HEK293 (cell line): Measurements from ENCODE around the gene SLC25A24.
A peak's percentile ranks its signal among the peaks of the same experiment; 100 is the strongest.

Experiments
- BCL11B ChIP-seq: fragments of 450-650 bp; formaldehyde crosslinking; IDR thresholded peaks from 2 replicates; pipeline ENCODE4 v1.5.1; 2016; ENCODE audit warnings: low read depth, missing biosample characterization, missing genetic modification characterization
- GLI4 ChIP-seq: fragments of 450-650 bp; formaldehyde crosslinking; IDR thresholded peaks from 2 replicates; pipeline ENCODE4 v1.5.1; 2016; ENCODE audit warnings: missing biosample characterization, missing genetic modification characterization
- KLF8 ChIP-seq: fragments of 450-650 bp; formaldehyde crosslinking; IDR thresholded peaks from 2 replicates; pipeline ENCODE4 v1.5.1; 2016; ENCODE audit warnings: missing biosample characterization, missing genetic modification characterization
- MYNN ChIP-seq: fragments of 450-650 bp; formaldehyde crosslinking; IDR thresholded peaks from 2 replicates; pipeline ENCODE4 v1.5.1; 2016; ENCODE audit warnings: missing biosample characterization, missing genetic modification characterization, borderline replicate concordance
- ZBTB17 ChIP-seq: fragments of 450-650 bp; formaldehyde crosslinking; IDR thresholded peaks from 2 replicates; pipeline ENCODE4 v1.5.1; 2016; ENCODE audit warnings: missing biosample characterization, missing genetic modification characterization
- ZFP37 ChIP-seq: fragments of 450-650 bp; formaldehyde crosslinking; IDR thresholded peaks from 2 replicates; pipeline ENCODE4 v1.5.1; 2016; ENCODE audit warnings: missing biosample characterization, missing genetic modification characterization
- ZNF2 ChIP-seq: fragments of 450-650 bp; formaldehyde crosslinking; IDR thresholded peaks from 2 replicates; pipeline ENCODE4 v1.5.1; 2016; ENCODE audit warnings: missing biosample characterization, missing genetic modification characterization
- ZNF292 ChIP-seq: fragments of 450-650 bp; formaldehyde crosslinking; IDR thresholded peaks from 2 replicates; pipeline ENCODE4 v1.5.1; 2016; ENCODE audit warnings: low read depth, missing biosample characterization, missing genetic modification characterization, borderline replicate concordance
- ZNF335 ChIP-seq: fragments of 450-650 bp; formaldehyde crosslinking; conservative IDR thresholded peaks from 2 replicates; pipeline ENCODE4 v1.5.1; 2016; ENCODE audit warnings: missing biosample characterization, missing genetic modification characterization
- ZNF341 ChIP-seq: fragments of 450-650 bp; formaldehyde crosslinking; IDR thresholded peaks from 2 replicates; pipeline ENCODE4; 2016; ENCODE audit warnings: low read depth, missing biosample characterization, missing genetic modification characterization
- ZNF416 ChIP-seq: fragments of 450-650 bp; formaldehyde crosslinking; IDR thresholded peaks from 2 replicates; pipeline ENCODE4 v1.5.1; 2016; ENCODE audit warnings: missing biosample characterization, missing genetic modification characterization
- ZNF514 ChIP-seq: fragments of 450-650 bp; formaldehyde crosslinking; IDR thresholded peaks from 2 replicates; pipeline ENCODE4 v1.5.1; 2016; ENCODE audit warnings: missing biosample characterization, missing genetic modification characterization
- ZNF529 ChIP-seq: fragments of 450-650 bp; formaldehyde crosslinking; IDR thresholded peaks from 2 replicates; pipeline ENCODE4 v1.5.1; 2017; ENCODE audit warnings: missing genetic modification characterization, missing biosample characterization; ENCODE audit not compliant: insufficient replicate concordance
- ZNF530 ChIP-seq: fragments of 450-650 bp; formaldehyde crosslinking; IDR thresholded peaks from 2 replicates; pipeline ENCODE4 v1.5.1; 2016; ENCODE audit warnings: low read depth, missing biosample characterization, missing genetic modification characterization
- ZNF596 ChIP-seq: fragments of 450-650 bp; IDR thresholded peaks from 2 replicates; pipeline ENCODE4 v1.5.0; 2018; ENCODE audit warnings: missing biosample characterization, mild to moderate bottlenecking, missing genetic modification characterization, moderate library complexity
- ZNF677 ChIP-seq: fragments of 450-650 bp; IDR thresholded peaks from 2 replicates; pipeline ENCODE4 v1.5.0; 2018; ENCODE audit warnings: missing biosample characterization, mild to moderate bottlenecking, missing genetic modification characterization, moderate library complexity
- ZNF777 ChIP-seq: fragments of 450-650 bp; formaldehyde crosslinking; IDR thresholded peaks from 2 replicates; pipeline ENCODE4 v1.5.1; 2017; ENCODE audit warnings: missing biosample characterization, missing genetic modification characterization, borderline replicate concordance
- ZNF785 ChIP-seq: fragments of 450-650 bp; formaldehyde crosslinking; IDR thresholded peaks from 2 replicates; pipeline ENCODE4 v1.5.1; 2016; ENCODE audit warnings: missing biosample characterization, missing genetic modification characterization
- ZNF791 ChIP-seq: fragments of 450-650 bp; formaldehyde crosslinking; IDR thresholded peaks from 2 replicates; pipeline ENCODE4 v1.5.1; 2016; ENCODE audit warnings: missing biosample characterization, missing genetic modification characterization
- ZNF843 ChIP-seq: fragments of 450-650 bp; formaldehyde crosslinking; IDR thresholded peaks from 2 replicates; pipeline ENCODE4 v1.5.1; 2016; ENCODE audit warnings: missing biosample characterization, missing genetic modification characterization
- TF ChIP-seq, protein P1 (sequence below): fragments of 450-650 bp; formaldehyde crosslinking; optimal IDR thresholded peaks from 2 replicates; pipeline ENCODE3; 2016; ENCODE audit warnings: missing biosample characterization, mild to moderate bottlenecking, missing genetic modification characterization
- TF ChIP-seq, protein P2 (sequence below): fragments of 450-650 bp; formaldehyde crosslinking; IDR thresholded peaks from 2 replicates; pipeline ENCODE4 v1.5.1; 2016; ENCODE audit warnings: missing biosample characterization, missing genetic modification characterization
- TF ChIP-seq, protein P3 (sequence below): fragments of 450-650 bp; IDR thresholded peaks from 2 replicates; pipeline ENCODE4 v1.5.1; 2018; ENCODE audit warnings: missing biosample characterization, mild to moderate bottlenecking, missing genetic modification characterization
- TF ChIP-seq, protein P4 (sequence below): fragments of 450-650 bp; formaldehyde crosslinking; IDR thresholded peaks from 2 replicates; pipeline ENCODE4 v1.5.1; 2016; ENCODE audit warnings: missing biosample characterization, missing genetic modification characterization
- TF ChIP-seq, protein P5 (sequence below): fragments of 450-650 bp; formaldehyde crosslinking; IDR thresholded peaks from 2 replicates; pipeline ENCODE4 v1.5.1; 2016; ENCODE audit warnings: missing biosample characterization, missing genetic modification characterization
- TF ChIP-seq, protein P6 (sequence below): fragments of 450-650 bp; formaldehyde crosslinking; IDR thresholded peaks from 2 replicates; pipeline ENCODE4 v1.5.1; 2016; ENCODE audit warnings: missing biosample characterization, missing genetic modification characterization
- TF ChIP-seq, protein P7 (sequence below): fragments of 450-650 bp; formaldehyde crosslinking; IDR thresholded peaks from 2 replicates; pipeline ENCODE4 v1.5.1; 2017; ENCODE audit warnings: missing biosample characterization, missing genetic modification characterization
- TF ChIP-seq, protein P8 (sequence below): fragments of 450-650 bp; formaldehyde crosslinking; IDR thresholded peaks from 2 replicates; pipeline ENCODE4 v1.5.1; 2016; ENCODE audit warnings: missing biosample characterization, missing genetic modification characterization

SLC25A24 gene

DNA sequence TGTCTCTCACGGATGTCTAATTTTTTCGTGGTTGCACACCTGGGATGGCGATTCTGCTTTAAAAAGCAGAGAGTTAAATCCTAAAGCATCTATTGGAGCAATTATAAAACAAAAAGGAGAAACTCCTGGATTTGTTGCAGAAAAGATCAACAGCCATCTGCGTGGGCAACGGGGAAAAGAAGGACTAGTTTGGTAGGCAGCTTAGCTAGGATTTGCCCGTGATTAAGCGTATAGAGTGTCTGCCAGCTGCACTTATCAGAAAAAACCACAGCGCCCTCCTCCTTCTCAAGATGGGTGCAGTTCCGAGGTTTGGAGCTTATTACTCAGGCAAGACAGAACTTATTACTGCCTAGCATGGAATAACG lies 526 bp upstream of the SLC25A24 start (continued):
- TF ChIP-seq MYNN (tag by site-specific recombination): no peak
- TF ChIP-seq, protein P1, sequence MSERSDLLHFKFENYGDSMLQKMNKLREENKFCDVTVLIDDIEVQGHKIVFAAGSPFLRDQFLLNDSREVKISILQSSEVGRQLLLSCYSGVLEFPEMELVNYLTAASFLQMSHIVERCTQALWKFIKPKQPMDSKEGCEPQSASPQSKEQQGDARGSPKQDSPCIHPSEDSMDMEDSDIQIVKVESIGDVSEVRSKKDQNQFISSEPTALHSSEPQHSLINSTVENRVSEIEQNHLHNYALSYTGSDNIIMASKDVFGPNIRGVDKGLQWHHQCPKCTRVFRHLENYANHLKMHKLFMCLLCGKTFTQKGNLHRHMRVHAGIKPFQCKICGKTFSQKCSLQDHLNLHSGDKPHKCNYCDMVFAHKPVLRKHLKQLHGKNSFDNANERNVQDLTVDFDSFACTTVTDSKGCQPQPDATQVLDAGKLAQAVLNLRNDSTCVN (tag by site-specific recombination): no peak
- TF ChIP-seq ZFP37 (tag by site-specific recombination): 0 out of 2 replicates have a peak, but pooled peaks have one; percentile 41
- TF ChIP-seq ZNF791: no peak
- TF ChIP-seq, protein P2, sequence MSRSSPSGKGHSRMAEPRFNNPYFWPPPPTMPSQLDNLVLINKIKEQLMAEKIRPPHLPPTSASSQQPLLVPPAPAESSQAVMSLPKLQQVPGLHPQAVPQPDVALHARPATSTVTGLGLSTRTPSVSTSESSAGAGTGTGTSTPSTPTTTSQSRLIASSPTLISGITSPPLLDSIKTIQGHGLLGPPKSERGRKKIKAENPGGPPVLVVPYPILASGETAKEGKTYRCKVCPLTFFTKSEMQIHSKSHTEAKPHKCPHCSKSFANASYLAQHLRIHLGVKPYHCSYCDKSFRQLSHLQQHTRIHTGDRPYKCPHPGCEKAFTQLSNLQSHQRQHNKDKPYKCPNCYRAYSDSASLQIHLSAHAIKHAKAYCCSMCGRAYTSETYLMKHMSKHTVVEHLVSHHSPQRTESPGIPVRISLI: no peak; the same call in 1 of the 2 replicates
- TF ChIP-seq GLI4 (tag by site-specific recombination): no peak
- peak; percentile 88 for TF ChIP-seq ZNF2 (tag by site-specific recombination)
- TF ChIP-seq, protein P3, sequence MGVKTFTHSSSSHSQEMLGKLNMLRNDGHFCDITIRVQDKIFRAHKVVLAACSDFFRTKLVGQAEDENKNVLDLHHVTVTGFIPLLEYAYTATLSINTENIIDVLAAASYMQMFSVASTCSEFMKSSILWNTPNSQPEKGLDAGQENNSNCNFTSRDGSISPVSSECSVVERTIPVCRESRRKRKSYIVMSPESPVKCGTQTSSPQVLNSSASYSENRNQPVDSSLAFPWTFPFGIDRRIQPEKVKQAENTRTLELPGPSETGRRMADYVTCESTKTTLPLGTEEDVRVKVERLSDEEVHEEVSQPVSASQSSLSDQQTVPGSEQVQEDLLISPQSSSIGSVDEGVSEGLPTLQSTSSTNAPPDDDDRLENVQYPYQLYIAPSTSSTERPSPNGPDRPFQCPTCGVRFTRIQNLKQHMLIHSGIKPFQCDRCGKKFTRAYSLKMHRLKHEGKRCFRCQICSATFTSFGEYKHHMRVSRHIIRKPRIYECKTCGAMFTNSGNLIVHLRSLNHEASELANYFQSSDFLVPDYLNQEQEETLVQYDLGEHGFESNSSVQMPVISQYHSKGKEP (tag by site-specific recombination): no peak
- no peak for TF ChIP-seq ZNF416 (tag by site-specific recombination)
- TF ChIP-seq, protein P4, sequence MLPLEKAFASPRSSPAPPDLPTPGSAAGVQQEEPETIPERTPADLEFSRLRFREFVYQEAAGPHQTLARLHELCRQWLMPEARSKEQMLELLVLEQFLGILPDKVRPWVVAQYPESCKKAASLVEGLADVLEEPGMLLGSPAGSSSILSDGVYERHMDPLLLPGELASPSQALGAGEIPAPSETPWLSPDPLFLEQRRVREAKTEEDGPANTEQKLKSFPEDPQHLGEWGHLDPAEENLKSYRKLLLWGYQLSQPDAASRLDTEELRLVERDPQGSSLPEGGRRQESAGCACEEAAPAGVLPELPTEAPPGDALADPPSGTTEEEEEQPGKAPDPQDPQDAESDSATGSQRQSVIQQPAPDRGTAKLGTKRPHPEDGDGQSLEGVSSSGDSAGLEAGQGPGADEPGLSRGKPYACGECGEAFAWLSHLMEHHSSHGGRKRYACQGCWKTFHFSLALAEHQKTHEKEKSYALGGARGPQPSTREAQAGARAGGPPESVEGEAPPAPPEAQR (tag by site-specific recombination): no peak
- 0 out of 2 replicates have a peak, but pooled peaks have one; percentile 18 for TF ChIP-seq KLF8 (tag by site-specific recombination)
- no peak for TF ChIP-seq ZNF530 (tag by site-specific recombination)
- TF ChIP-seq ZNF292 (tag by site-specific recombination): no peak
- no peak for TF ChIP-seq ZNF785
- TF ChIP-seq, protein P5, sequence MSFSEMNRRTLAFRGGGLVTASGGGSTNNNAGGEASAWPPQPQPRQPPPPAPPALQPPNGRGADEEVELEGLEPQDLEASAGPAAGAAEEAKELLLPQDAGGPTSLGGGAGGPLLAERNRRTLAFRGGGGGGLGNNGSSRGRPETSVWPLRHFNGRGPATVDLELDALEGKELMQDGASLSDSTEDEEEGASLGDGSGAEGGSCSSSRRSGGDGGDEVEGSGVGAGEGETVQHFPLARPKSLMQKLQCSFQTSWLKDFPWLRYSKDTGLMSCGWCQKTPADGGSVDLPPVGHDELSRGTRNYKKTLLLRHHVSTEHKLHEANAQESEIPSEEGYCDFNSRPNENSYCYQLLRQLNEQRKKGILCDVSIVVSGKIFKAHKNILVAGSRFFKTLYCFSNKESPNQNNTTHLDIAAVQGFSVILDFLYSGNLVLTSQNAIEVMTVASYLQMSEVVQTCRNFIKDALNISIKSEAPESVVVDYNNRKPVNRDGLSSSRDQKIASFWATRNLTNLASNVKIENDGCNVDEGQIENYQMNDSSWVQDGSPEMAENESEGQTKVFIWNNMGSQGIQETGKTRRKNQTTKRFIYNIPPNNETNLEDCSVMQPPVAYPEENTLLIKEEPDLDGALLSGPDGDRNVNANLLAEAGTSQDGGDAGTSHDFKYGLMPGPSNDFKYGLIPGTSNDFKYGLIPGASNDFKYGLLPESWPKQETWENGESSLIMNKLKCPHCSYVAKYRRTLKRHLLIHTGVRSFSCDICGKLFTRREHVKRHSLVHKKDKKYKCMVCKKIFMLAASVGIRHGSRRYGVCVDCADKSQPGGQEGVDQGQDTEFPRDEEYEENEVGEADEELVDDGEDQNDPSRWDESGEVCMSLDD (tag by site-specific recombination): no peak
- TF ChIP-seq, protein P6, sequence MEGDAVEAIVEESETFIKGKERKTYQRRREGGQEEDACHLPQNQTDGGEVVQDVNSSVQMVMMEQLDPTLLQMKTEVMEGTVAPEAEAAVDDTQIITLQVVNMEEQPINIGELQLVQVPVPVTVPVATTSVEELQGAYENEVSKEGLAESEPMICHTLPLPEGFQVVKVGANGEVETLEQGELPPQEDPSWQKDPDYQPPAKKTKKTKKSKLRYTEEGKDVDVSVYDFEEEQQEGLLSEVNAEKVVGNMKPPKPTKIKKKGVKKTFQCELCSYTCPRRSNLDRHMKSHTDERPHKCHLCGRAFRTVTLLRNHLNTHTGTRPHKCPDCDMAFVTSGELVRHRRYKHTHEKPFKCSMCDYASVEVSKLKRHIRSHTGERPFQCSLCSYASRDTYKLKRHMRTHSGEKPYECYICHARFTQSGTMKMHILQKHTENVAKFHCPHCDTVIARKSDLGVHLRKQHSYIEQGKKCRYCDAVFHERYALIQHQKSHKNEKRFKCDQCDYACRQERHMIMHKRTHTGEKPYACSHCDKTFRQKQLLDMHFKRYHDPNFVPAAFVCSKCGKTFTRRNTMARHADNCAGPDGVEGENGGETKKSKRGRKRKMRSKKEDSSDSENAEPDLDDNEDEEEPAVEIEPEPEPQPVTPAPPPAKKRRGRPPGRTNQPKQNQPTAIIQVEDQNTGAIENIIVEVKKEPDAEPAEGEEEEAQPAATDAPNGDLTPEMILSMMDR (tag by site-specific recombination): peak; percentile 35
- TF ChIP-seq, protein P7, sequence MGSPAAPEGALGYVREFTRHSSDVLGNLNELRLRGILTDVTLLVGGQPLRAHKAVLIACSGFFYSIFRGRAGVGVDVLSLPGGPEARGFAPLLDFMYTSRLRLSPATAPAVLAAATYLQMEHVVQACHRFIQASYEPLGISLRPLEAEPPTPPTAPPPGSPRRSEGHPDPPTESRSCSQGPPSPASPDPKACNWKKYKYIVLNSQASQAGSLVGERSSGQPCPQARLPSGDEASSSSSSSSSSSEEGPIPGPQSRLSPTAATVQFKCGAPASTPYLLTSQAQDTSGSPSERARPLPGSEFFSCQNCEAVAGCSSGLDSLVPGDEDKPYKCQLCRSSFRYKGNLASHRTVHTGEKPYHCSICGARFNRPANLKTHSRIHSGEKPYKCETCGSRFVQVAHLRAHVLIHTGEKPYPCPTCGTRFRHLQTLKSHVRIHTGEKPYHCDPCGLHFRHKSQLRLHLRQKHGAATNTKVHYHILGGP (tag by site-specific recombination): no peak
- 0 out of 2 replicates have a peak, but pooled peaks have one; percentile 18 for TF ChIP-seq ZNF341 (tag by site-specific recombination)
- TF ChIP-seq ZNF777 (tag by site-specific recombination): 0 out of 2 replicates have a peak, but pooled peaks have one; percentile 31
- TF ChIP-seq ZNF335 (tag by site-specific recombination): peak; percentile 94
- no peak for TF ChIP-seq BCL11B (tag by site-specific recombination)
- no peak for TF ChIP-seq ZNF843
- TF ChIP-seq ZNF677 (tag by site-specific recombination): no peak
- TF ChIP-seq ZBTB17 (tag by site-specific recombination): peak; percentile 48; the same call in 1 of the 2 replicates
- no peak for TF ChIP-seq ZNF529 (tag by site-specific recombination)
- no peak for TF ChIP-seq ZNF514
- no peak for TF ChIP-seq ZNF596 (tag by site-specific recombination)
- TF ChIP-seq, protein P8, sequence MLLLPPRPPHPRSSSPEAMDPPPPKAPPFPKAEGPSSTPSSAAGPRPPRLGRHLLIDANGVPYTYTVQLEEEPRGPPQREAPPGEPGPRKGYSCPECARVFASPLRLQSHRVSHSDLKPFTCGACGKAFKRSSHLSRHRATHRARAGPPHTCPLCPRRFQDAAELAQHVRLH (tag by site-specific recombination): no peak
